Measurements from ENCODE around the gene ADAD2.

Gene ADAD2

GRCh38 chr16:84223456-84223855, 32.5 kb downstream of the ADAD2 start:
- no peak for DNase-seq (ENCODE audit: low read depth in 2 of 2)

- no peak for DNase-seq (ENCODE audit: low read depth in 2 of 2)
These were observed 33.6 kb downstream of the ADAD2 start for GRCh38 chr16:84224554-84224953.

GRCh38 chr16:84225126-84225525, 34.2 kb downstream of the ADAD2 start:
- no peak for DNase-seq (ENCODE audit: low read depth in 2 of 2)

GRCh38 chr16:84225571-84225970, 34.6 kb downstream of the ADAD2 start:
- DNase-seq (ENCODE audit: low read depth in 2 of 2), result no peak

GRCh38 chr16:84226026-84226425, 35.1 kb downstream of the ADAD2 start:
- DNase-seq (ENCODE audit: low read depth in 2 of 2), result no peak

GRCh38 chr16:84227548-84227947, 36.6 kb downstream of the ADAD2 start:
- DNase-seq (ENCODE audit: low read depth in 2 of 2), result no peak

- DNase-seq (ENCODE audit: low read depth in 2 of 2), result no peak
These were observed 37.4 kb downstream of the ADAD2 start for GRCh38 chr16:84228256-84228838.

- no peak for DNase-seq (ENCODE audit: low read depth in 2 of 2)
These were observed 38.5 kb downstream of the ADAD2 start for GRCh38 chr16:84229471-84229870.

- DNase-seq (ENCODE audit: low read depth in 2 of 2), result no peak
These were observed 41.1 kb downstream of the ADAD2 start for GRCh38 chr16:84232060-84232459.

GRCh38 chr16:84232969-84233368, 42.0 kb downstream of the ADAD2 start:
- DNase-seq (ENCODE audit: low read depth in 2 of 2), result no peak

GRCh38 chr16:84233748-84234147, 42.8 kb downstream of the ADAD2 start:
- DNase-seq (ENCODE audit: low read depth in 2 of 2), result no peak

GRCh38 chr16:84234321-84235241, 43.6 kb downstream of the ADAD2 start:
- no peak for DNase-seq (ENCODE audit: low read depth in 2 of 2)

GRCh38 chr16:84236671-84237070, 45.7 kb downstream of the ADAD2 start:
- DNase-seq (ENCODE audit: low read depth in 2 of 2), result no peak

GRCh38 chr16:84237994-84238750, 47.2 kb downstream of the ADAD2 start:
- no peak for DNase-seq (ENCODE audit: low read depth in 2 of 2)

- no peak for DNase-seq (ENCODE audit: low read depth in 2 of 2)
These were observed 48.3 kb downstream of the ADAD2 start for GRCh38 chr16:84239141-84239769.

- DNase-seq (ENCODE audit: low read depth in 2 of 2), result no peak
These were observed 49.0 kb downstream of the ADAD2 start, which contains the start of gene KCNG4 for GRCh38 chr16:84239909-84240308. Gene KCNG4, minus strand, starts transcription at chr16:84240012. Its CDS starts 2,527 bp downstream, at chr16:84237485.

GRCh38 chr16:84240455-84240854, 49.5 kb downstream of the ADAD2 start:
- DNase-seq (ENCODE audit: low read depth in 2 of 2), result no peak

GRCh38 chr16:84241778-84242177, 50.8 kb downstream of the ADAD2 start:
- no peak for DNase-seq (ENCODE audit: low read depth in 2 of 2)

GRCh38 chr16:84242839-84243238, 51.9 kb downstream of the ADAD2 start:
- DNase-seq (ENCODE audit: low read depth in 2 of 2), result no peak

- DNase-seq (ENCODE audit: low read depth in 2 of 2), result no peak
These were observed 52.8 kb downstream of the ADAD2 start for GRCh38 chr16:84243732-84244131.

GRCh38 chr16:84244728-84245127, 53.8 kb downstream of the ADAD2 start:
- DNase-seq (ENCODE audit: low read depth in 2 of 2), result no peak

Measured in stimulated activated CD4-positive, alpha-beta T cell treated with anti-CD3 and anti-CD28 coated beads, Interleukin-1b, Interleukin-23, amount 100 ng/mL, for 4 hours (primary cell).